Loucy (cell line): Measurements from ENCODE around the gene DMRTB1.
A peak's percentile ranks its signal among the peaks of the same experiment; 100 is the strongest.

ENCODE experiments used
- H2AFZ ChIP-seq: fragments of 200-600 bp; sonication (generic); 2 replicates; pipeline ENCODE4 v1.6.0; 2016; ENCODE audit warnings: antibody characterized with exemption, mild to moderate bottlenecking, low read length, moderate library complexity
- H3F3A ChIP-seq: fragments of 200-600 bp; 2 replicates; pipeline ENCODE4 v1.6.0; 2016; ENCODE audit warnings: antibody characterized with exemption, low read depth, mild to moderate bottlenecking
- H3K27me3 ChIP-seq: fragments of 200-600 bp; sonication (generic); 2 replicates; pipeline ENCODE4 v1.6.1; 2014; ENCODE audit warnings: low read length, mild to moderate bottlenecking; ENCODE audit not compliant: insufficient read depth, poor library complexity, severe bottlenecking
- H3K36me3 ChIP-seq: fragments of 200-600 bp; sonication (generic); 2 replicates; pipeline ENCODE4 v1.6.1; 2016; ENCODE audit warnings: low read length; ENCODE audit not compliant: insufficient read depth
- H3K4me1 ChIP-seq: fragments of 200-600 bp; sonication (generic); 2 replicates; pipeline ENCODE4 v1.5.1; 2014; ENCODE audit warnings: low read length, mild to moderate bottlenecking; ENCODE audit not compliant: insufficient read depth, poor library complexity, severe bottlenecking
- H3K4me2 ChIP-seq: fragments of 200-600 bp; sonication (generic); 2 replicates; pipeline ENCODE4 v1.6.0; 2014; ENCODE audit warnings: antibody characterized with exemption, low read length, low read depth, mild to moderate bottlenecking; ENCODE audit not compliant: poor library complexity, severe bottlenecking
- H3K4me3 ChIP-seq: fragments of 200-600 bp; sonication (generic); 2 replicates; pipeline ENCODE4 v1.5.1; 2014; ENCODE audit warnings: low read length, mild to moderate bottlenecking, mixed read lengths; ENCODE audit not compliant: poor library complexity, severe bottlenecking
- H3K79me2 ChIP-seq: fragments of 200-600 bp; sonication (generic); 2 replicates; pipeline ENCODE4 v1.6.1; 2014; ENCODE audit warnings: low read length; ENCODE audit not compliant: insufficient read depth
- H3K9ac ChIP-seq: fragments of 200-600 bp; sonication (generic); 2 replicates; pipeline ENCODE4 v1.6.0; 2014; ENCODE audit warnings: mild to moderate bottlenecking, low read depth, low read length, moderate library complexity; ENCODE audit not compliant: poor library complexity, severe bottlenecking
- H3K9me2 ChIP-seq: fragments of 200-600 bp; sonication (generic); replicated peaks from 2 replicates; pipeline ENCODE4 v1.6.1; 2016; ENCODE audit warnings: low read depth, low read length, mixed read lengths
- H3K9me3 ChIP-seq: fragments of 200-600 bp; sonication (generic); 2 replicates; pipeline ENCODE4 v1.6.1; 2014; ENCODE audit warnings: mild to moderate bottlenecking, antibody characterized with exemption, low read length, low read depth; ENCODE audit not compliant: insufficient read depth
- H4K20me1 ChIP-seq: fragments of 200-600 bp; sonication (generic); 2 replicates; pipeline ENCODE4 v1.6.0; 2014; ENCODE audit warnings: antibody characterized with exemption, low read length, mild to moderate bottlenecking; ENCODE audit not compliant: insufficient read depth, poor library complexity, severe bottlenecking
- CTCF ChIP-seq: fragments of 200-600 bp; sonication (generic); conservative IDR thresholded peaks from 2 replicates; pipeline ENCODE4 v1.5.1; 2014; ENCODE audit warnings: mild to moderate bottlenecking, antibody characterized with exemption, low read length
- EZH2phosphoT487 ChIP-seq: fragments of 200-600 bp; IDR thresholded peaks from 2 replicates; pipeline ENCODE4 v1.6.1; 2018; ENCODE audit warnings: antibody characterized with exemption, mild to moderate bottlenecking, moderate library complexity, borderline replicate concordance

DMRTB1 gene

DNA sequence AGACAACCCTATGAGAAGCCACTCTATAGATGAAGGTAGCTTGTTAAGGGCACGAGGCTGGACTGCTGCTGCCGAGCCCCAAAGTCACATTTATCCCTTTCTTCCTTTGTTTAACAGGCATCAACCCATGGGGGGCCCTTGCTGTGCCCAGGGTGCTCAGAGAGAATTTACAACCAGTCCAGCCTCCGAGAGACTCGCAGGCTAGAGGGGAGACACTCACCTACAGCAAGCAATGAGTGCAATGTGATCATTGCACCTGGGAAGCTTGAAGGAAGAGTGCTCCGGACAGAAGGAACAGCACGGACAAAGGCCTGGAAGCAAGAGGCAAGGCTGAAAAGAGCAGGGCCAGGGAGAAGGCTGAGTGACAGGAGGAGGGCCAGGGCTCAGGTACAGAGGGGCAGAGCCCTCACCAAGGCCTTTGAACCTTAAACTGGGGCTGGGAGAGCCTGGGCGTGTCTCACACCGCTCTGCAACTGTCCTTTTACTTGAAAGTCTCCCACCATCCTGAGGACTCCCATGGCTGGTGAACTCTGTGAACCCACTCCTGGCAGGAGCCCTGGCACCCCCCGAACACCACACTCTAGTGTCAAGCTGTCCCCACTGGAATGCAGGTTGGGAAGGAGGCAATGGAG is 27.3 kb downstream of the DMRTB1 start:
- H4K20me1 ChIP-seq, result no peaks in the 10 kb centered on the region
- peak overlapping the region; percentile 74; the same call in 1 of the 2 replicates for H2AFZ ChIP-seq
- no peaks in the 10 kb centered on the region for H3K27me3 ChIP-seq
- no peaks in the 10 kb centered on the region for H3K36me3 ChIP-seq
- peaks cover 14% of the 10 kb centered on the region for H3K4me1 ChIP-seq
- peak overlapping the region; percentile 59 for H3K9ac ChIP-seq
- H3F3A ChIP-seq, result no peaks in the 10 kb centered on the region
- H3K4me2 ChIP-seq, result peak overlapping the region; percentile 7
- no peak for TF ChIP-seq CTCF
- no peak for TF ChIP-seq EZH2phosphoT487
- H3K9me2 ChIP-seq, result no peaks in the 10 kb centered on the region
- H3K9me3 ChIP-seq, result no peaks in the 10 kb centered on the region
- H3K79me2 ChIP-seq, result no peaks in the 10 kb centered on the region
- no peak overlapping the region for H3K4me3 ChIP-seq

DNA sequence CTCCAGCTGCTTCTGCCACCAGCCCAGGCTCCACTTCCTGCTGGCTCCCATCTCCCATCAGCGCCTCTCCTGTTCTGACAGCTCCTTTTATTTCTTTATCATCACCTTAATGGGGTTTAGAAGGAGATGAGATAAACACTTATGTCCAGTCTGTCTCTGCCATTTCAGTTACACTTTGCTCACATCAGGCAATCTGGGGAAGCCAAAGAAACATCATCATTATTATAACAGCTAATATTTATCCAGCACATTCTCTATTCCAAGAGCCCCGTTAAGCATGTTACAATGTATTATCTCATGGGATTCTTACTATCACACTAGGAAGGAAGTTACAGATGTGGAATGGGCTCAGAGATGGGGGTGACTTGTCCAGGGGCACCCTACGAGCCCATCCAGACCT is 31.2 kb downstream of the DMRTB1 start:
- no peaks in the 10 kb centered on the region for H3F3A ChIP-seq
- H3K4me1 ChIP-seq, result peaks cover 14% of the 10 kb centered on the region
- no peaks in the 10 kb centered on the region for H3K9me2 ChIP-seq
- H3K79me2 ChIP-seq, result no peaks in the 10 kb centered on the region
- no peaks in the 10 kb centered on the region for H4K20me1 ChIP-seq
- TF ChIP-seq CTCF, result no peak
- no peak for TF ChIP-seq EZH2phosphoT487
- no peaks in the 10 kb centered on the region for H3K36me3 ChIP-seq
- no peak overlapping the region for H3K9ac ChIP-seq
- no peak overlapping the region for H3K4me3 ChIP-seq
- H3K4me2 ChIP-seq, result no peak overlapping the region
- no peaks in the 10 kb centered on the region for H3K9me3 ChIP-seq
- H2AFZ ChIP-seq, result no peak overlapping the region
- H3K27me3 ChIP-seq, result no peaks in the 10 kb centered on the region

GRCh38 chr1:53495633-53496345 is 36.6 kb downstream of the DMRTB1 start:
- no peak overlapping the region for H3K4me2 ChIP-seq
- no peaks in the 10 kb centered on the region for H3K9me3 ChIP-seq
- peaks cover 37% of the 10 kb centered on the region for H3K4me1 ChIP-seq
- no peaks in the 10 kb centered on the region for H4K20me1 ChIP-seq
- no peak overlapping the region for H3K4me3 ChIP-seq
- H3K79me2 ChIP-seq, result no peaks in the 10 kb centered on the region
- TF ChIP-seq EZH2phosphoT487, result no peak
- TF ChIP-seq CTCF, result no peak
- H3K27me3 ChIP-seq, result no peaks in the 10 kb centered on the region
- H3K9ac ChIP-seq, result no peak overlapping the region
- H3K9me2 ChIP-seq, result no peaks in the 10 kb centered on the region
- peaks cover 6% of the 10 kb centered on the region; the same call in 1 of the 2 replicates for H3F3A ChIP-seq
- no peaks in the 10 kb centered on the region for H3K36me3 ChIP-seq
- no peak overlapping the region for H2AFZ ChIP-seq
